HUES6 (cell line): ENCODE results near the gene ASAP2.

Experiments used
- H3K27ac ChIP-seq: 2 replicates; pipeline ENCODE4 v1.7.0; 2013; ENCODE audit warnings: low read depth, mild to moderate bottlenecking, low read length, inconsistent platforms
- H3K27me3 ChIP-seq: 2 replicates; pipeline ENCODE4 v1.6.1; 2013; ENCODE audit warnings: low read length; ENCODE audit not compliant: control insufficient read depth, insufficient read depth
- H3K36me3 ChIP-seq: 2 replicates; pipeline ENCODE4 v1.6.1; 2013; ENCODE audit warnings: low read length; ENCODE audit not compliant: control insufficient read depth, insufficient read depth
- H3K4me1 ChIP-seq: 2 replicates; pipeline ENCODE4 v1.6.1; 2013; ENCODE audit warnings: low read length; ENCODE audit not compliant: control insufficient read depth, insufficient read depth
- H3K4me3 ChIP-seq: 2 replicates; pipeline ENCODE4 v1.5.1; 2013; ENCODE audit warnings: low read depth, low read length
- H3K9ac ChIP-seq: one replicate; pipeline ENCODE4 v1.6.1; 2013; ENCODE audit warnings: mild to moderate bottlenecking, low read length
- H3K9me3 ChIP-seq: 2 replicates; pipeline ENCODE4 v1.6.1; 2013; ENCODE audit warnings: low read depth, low read length; ENCODE audit not compliant: control insufficient read depth, insufficient read depth

Gene ASAP2

GRCh38 chr2:9188823-9189222, 17.8 kb upstream of the ASAP2 start:
- no peak overlapping the region for H3K27ac ChIP-seq
- H3K36me3 ChIP-seq, result no peaks in the 10 kb centered on the region
- no peaks in the 10 kb centered on the region for H3K27me3 ChIP-seq
- H3K9me3 ChIP-seq, result no peaks in the 10 kb centered on the region
- no peak overlapping the region for H3K9ac ChIP-seq
- peaks cover 4% of the 10 kb centered on the region; the same call in 1 of the 2 replicates for H3K4me1 ChIP-seq
- no peak overlapping the region for H3K4me3 ChIP-seq

- H3K9me3 ChIP-seq, result no peaks in the 10 kb centered on the region
- peaks cover 4% of the 10 kb centered on the region; the same call in 1 of the 2 replicates for H3K4me1 ChIP-seq
- no peak overlapping the region for H3K4me3 ChIP-seq
- H3K27ac ChIP-seq, result no peak overlapping the region
- no peaks in the 10 kb centered on the region for H3K36me3 ChIP-seq
- H3K9ac ChIP-seq, result no peak overlapping the region
- H3K27me3 ChIP-seq, result no peaks in the 10 kb centered on the region
Observed at GRCh38 chr2:9189901-9190300, 16.7 kb upstream of the ASAP2 start.

GRCh38 chr2:9191041-9191481, 15.6 kb upstream of the ASAP2 start:
- no peaks in the 10 kb centered on the region for H3K36me3 ChIP-seq
- H3K9me3 ChIP-seq, result no peaks in the 10 kb centered on the region
- no peaks in the 10 kb centered on the region for H3K27me3 ChIP-seq
- H3K4me3 ChIP-seq, result no peak overlapping the region
- H3K27ac ChIP-seq, result no peak overlapping the region
- H3K4me1 ChIP-seq, result peaks cover 4% of the 10 kb centered on the region; the same call in 1 of the 2 replicates
- no peak overlapping the region for H3K9ac ChIP-seq

- Histone ChIP-seq H3K27me3 (no peaks in the 10 kb centered on the region), H3K4me1 (peaks cover 4% of the 10 kb centered on the region; the same call in 1 of the 2 replicates), H3K4me3 (no peak overlapping the region), H3K36me3 (no peaks in the 10 kb centered on the region), H3K27ac (no peak overlapping the region), H3K9me3 (no peaks in the 10 kb centered on the region), H3K9ac (no peak overlapping the region)
Observed at GRCh38 chr2:9192712-9193111, 13.9 kb upstream of the ASAP2 start.

- no peaks in the 10 kb centered on the region for H3K9me3 ChIP-seq
- no peaks in the 10 kb centered on the region for H3K27me3 ChIP-seq
- H3K4me1 ChIP-seq, result peaks cover 4% of the 10 kb centered on the region; the same call in 1 of the 2 replicates
- H3K4me3 ChIP-seq, result no peak overlapping the region
- H3K36me3 ChIP-seq, result no peaks in the 10 kb centered on the region
- H3K9ac ChIP-seq, result no peak overlapping the region
- no peak overlapping the region for H3K27ac ChIP-seq
Observed at GRCh38 chr2:9194352-9194751, 12.3 kb upstream of the ASAP2 start.

DNA sequence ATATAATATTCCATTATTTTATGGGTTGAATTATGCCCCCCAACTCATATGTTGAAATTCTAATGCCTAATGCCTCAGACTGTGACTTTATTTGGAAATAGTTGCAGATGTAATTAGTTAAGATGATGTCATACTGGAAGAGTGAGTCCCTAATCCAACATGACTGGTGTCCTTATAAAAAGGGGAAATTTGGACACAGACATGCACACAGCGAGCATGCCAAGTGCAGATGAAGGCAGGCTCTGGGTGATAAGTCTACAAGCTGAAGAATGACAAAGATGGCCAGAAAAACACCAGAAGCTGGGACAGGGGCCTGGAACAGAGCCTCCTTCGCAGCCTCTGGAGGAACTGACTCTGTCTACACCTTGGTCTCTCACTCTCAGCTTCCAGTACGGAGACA, 10.0 kb upstream of the ASAP2 start:
- Histone ChIP-seq H3K9me3 (no peaks in the 10 kb centered on the region), H3K4me3 (no peak overlapping the region), H3K36me3 (no peaks in the 10 kb centered on the region), H3K27me3 (no peaks in the 10 kb centered on the region), H3K4me1 (no peaks in the 10 kb centered on the region), H3K27ac (no peak overlapping the region), H3K9ac (no peak overlapping the region)

DNA sequence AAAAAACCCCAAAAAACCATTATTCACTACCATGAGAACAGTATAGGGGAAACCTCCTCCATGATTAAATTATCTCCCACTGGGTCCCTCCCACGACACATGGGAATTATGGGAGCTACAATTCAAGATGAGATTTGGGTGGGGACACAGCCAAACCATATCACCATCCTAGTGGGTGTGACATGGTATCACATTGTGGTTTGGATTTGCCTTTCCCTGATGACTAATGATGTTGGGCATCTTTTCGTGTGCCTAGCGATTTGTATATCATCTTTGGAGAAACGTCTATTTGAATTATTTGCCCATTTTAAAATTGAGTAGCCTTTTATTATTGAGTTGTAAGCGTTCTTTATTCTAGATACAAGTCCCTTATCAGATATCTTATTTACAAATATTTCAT, 8.7 kb upstream of the ASAP2 start:
- Histone ChIP-seq H3K9me3 (no peaks in the 10 kb centered on the region), H3K27me3 (no peaks in the 10 kb centered on the region), H3K4me1 (no peaks in the 10 kb centered on the region), H3K9ac (no peak overlapping the region), H3K27ac (no peak overlapping the region), H3K4me3 (no peak overlapping the region), H3K36me3 (no peaks in the 10 kb centered on the region)

GRCh38 chr2:9199716-9200632, 6.6 kb upstream of the ASAP2 start:
- H3K9me3 ChIP-seq, result no peaks in the 10 kb centered on the region
- no peak overlapping the region for H3K27ac ChIP-seq
- H3K4me1 ChIP-seq, result no peaks in the 10 kb centered on the region
- no peaks in the 10 kb centered on the region for H3K36me3 ChIP-seq
- H3K27me3 ChIP-seq, result peaks cover 14% of the 10 kb centered on the region
- H3K4me3 ChIP-seq, result no peak overlapping the region
- H3K9ac ChIP-seq, result no peak overlapping the region

- Histone ChIP-seq H3K9ac (no peak overlapping the region), H3K36me3 (no peaks in the 10 kb centered on the region), H3K4me1 (peaks cover 4% of the 10 kb centered on the region; the same call in 1 of the 2 replicates), H3K27ac (no peak overlapping the region), H3K27me3 (peaks cover 20% of the 10 kb centered on the region), H3K9me3 (no peaks in the 10 kb centered on the region), H3K4me3 (no peak overlapping the region)
Observed at GRCh38 chr2:9200633-9201015, 6.0 kb upstream of the ASAP2 start.

DNA sequence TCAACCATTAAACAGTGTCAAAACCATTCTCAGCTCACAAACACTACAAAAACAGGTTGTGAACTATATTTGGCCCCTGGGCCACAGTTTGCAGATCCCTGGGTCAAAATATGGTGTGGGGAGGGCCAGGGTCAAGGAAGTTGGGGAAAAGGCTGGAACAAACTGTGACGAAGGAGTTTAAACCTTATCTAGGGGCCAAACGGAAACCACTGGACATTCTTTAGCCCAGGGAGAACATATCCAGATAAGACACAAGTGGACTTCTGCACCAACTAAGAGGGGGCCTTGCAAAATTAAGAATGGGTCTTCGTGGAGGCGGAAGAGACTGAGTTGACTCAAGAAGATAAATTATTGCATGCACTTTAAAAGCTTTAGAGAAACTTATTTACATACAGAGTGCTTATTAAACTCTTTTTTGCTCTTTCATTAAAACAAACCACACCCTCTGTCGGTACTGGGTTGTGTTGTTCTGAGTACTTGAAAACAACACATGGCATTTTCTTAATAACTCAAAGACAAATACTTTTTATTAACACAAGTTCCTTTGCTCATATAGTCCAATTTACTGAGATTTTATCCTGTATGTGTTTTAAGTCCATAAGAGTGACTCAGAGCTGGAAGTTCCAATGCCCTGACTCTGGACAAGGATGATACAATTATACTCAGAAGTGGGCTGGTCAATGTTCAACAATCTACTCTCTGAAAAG, 5.3 kb upstream of the ASAP2 start:
- no peaks in the 10 kb centered on the region for H3K36me3 ChIP-seq
- H3K27ac ChIP-seq, result no peak overlapping the region
- peaks cover 6% of the 10 kb centered on the region; the same call in 1 of the 2 replicates for H3K4me1 ChIP-seq
- H3K4me3 ChIP-seq, result no peak overlapping the region
- no peaks in the 10 kb centered on the region for H3K9me3 ChIP-seq
- peaks cover 27% of the 10 kb centered on the region for H3K27me3 ChIP-seq
- H3K9ac ChIP-seq, result no peak overlapping the region

GRCh38 chr2:9203006-9203405, 3.6 kb upstream of the ASAP2 start:
- no peak overlapping the region for H3K9ac ChIP-seq
- no peak overlapping the region for H3K27ac ChIP-seq

More at GRCh38 chr2:9203006-9203405, 3.6 kb upstream of the ASAP2 start:
- Histone ChIP-seq H3K4me3 (no peak overlapping the region), H3K27me3 (peaks cover 39% of the 10 kb centered on the region), H3K36me3 (no peaks in the 10 kb centered on the region), H3K9me3 (no peaks in the 10 kb centered on the region), H3K4me1 (peaks cover 9% of the 10 kb centered on the region)
